Pulmonary artery endothelial cell (primary cell): ENCODE data around the gene SLC44A1. TPM values are rescaled to one million over a fixed set of nuclear protein-coding genes. Genes with fewer than 3 reads are reported as not detected.

Experiments
- DNase-seq: peaks from one replicate; pipeline ENCODE4 v3.0.0-alpha.2; 2011; ENCODE audit warnings: low read depth, low spot score
- total RNA-seq: library from RNA; depleted of rRNA; stranded (reverse); fragments of >200 nt; gene quantifications from 2 replicates; pipeline ENCODE4 v1.2.3, GENCODE V29; 2014

The SLC44A1 gene
- total RNA-seq, 1 donor from 2014 or later = 79.0 TPM

DNA sequence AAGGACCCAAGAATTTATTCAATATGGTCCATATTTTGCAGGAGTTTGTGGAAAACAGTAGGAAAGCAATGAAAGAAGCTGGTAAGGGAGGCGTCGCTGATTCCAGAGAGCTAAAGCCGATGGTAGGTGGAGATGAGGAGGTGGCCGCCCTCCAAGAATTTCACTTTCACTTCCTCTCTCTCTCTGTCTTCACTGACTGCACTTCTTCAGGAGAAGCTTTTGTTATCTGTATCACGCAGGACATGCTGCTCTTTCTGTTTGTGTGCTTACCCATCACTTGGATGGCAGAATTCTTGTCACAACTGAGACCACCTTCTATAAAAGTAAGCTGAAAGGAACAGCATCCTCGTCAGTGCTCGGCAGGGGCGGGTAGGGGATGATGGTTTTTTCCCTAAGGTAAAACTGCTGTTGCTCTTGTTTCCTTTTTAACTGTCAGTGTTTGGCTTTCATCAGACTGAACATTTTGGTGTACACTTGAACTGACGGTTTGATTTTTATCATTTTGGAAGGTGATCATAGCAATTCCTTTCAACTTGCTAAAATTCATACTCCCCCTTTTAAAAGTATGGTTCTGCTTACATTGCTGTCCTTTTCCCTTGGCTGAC lies 141.0 kb downstream of the SLC44A1 start:
- DNase-seq = no peak

DNA sequence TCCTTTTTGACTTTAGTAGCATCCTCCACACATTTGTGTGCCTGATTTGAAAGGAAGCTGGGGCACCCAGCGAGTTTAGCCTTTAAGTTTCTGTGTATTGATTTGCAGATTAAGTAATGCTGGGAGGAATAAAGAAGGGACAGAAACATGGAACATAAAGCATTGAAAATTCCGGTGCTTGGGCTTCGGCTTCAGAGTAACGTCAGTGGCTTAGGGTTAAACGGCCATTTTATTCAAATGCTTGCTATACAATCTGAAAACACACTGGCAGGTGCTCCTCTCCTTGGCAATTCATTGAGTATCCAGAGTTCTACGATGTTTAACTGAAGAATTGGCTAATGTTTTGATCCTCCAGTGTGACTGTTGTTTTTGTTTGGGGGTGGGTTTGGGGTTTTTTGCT lies 145.3 kb downstream of the SLC44A1 start:
- DNase-seq = no peak

DNA sequence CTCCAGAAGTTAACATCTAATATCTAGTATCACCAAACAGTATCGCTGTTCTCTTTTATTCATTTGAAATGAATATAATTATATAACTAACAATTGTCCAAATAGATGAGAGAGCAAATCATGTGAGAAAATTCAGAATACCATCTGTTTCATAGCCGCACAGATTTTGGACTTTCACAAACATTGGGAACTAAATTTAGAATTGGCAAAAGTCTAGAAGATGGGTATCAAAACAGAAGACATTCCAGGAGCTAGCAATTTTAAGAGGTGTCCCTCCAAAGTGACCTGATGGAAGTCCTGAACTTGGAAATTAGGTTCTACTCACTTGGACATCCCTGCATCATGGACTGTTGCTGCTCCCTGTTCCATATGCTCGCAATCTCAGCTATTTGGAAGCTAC lies 146.4 kb downstream of the SLC44A1 start:
- DNase-seq = no peak

DNA sequence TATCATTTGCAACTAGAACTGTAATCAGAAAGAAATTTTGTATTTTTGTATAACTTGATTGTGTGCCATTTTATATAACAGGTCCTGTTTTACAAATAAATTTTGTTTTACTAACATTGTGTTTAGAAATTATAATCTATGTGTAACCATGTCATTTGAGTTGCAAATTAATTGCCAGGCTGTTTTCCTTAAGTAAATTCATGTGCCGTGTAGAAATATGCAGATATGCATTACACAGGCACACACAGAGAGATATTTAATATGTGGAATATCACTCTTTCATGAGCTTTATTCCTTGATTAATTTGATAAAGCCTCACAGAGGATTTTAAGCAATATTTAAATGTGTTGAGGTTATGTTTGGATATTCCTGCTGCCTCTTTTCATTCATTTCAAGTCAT lies 146.8 kb downstream of the SLC44A1 start:
- no peak for DNase-seq

DNA sequence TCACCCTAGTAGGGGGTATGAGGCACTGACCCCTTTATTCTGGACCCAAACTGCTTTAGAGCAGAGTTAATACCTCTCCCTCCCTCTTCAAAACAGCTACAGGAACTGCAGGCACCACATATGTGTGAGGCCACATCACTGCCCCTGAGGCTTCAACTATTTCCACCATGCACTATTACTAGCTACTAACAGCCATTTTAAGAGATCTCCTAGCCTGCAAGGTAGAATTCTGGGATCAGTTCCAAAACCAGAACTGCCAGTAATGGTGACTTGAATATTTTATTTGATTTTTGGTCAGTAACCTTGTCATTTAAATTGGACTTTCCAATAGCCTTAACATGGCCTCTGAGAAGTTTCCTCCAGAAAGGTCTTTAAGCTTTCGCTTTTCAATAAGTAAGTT lies 148.1 kb downstream of the SLC44A1 start:
- no peak for DNase-seq

DNA sequence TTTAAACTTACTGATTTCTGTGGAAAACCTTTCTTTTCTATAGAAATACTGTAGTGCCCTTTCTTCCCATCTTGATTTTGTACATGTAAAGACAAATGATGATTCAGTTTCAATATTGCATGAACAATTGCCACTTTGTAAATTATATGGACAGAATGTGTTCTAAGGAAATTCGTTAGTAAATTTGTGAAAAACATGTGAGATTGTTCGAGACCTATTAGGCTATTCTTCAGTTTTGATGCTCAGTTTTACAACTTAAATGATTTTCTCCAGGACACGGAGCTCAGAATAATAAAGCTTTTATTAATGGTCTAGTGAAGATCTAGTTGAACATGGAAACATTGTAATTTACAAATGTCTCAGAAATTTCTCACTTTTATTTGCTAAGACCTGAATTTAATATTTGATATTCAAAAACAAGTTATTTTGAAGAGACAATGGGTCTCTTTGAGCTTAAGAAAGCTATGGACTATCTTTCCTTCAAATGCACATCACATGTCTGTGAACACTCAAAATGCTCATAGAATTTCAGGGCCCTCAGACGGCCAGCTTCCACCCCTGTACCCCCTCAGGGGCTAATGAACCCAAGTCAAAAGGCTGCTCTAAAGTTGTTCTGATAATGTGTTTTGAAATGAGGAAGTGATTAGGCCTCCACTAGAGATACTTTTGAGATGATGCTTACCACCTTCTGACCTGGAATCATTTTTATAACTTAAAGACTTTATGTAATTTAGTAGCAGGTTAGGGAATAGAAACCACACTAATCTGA lies 149.3 kb downstream of the SLC44A1 start:
- DNase-seq = no peak

DNA sequence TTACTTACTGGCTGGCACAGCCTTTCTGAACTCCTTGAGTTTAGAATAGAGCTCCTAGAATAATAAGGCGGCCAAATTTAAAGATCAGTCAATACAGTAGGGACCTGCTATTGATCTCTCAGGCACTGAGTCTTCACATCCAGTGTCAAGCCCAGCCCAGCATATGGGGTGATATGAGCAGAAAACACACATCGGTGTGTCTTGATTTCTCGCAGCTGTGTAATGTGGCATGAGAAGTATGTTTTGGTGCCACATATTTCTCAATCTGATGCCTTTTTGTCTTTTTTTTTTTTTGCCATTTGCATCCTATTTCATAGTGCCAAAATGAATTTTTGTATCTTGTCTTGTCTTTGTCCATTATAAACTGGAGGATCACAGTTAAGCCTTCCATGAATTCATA lies 152.0 kb downstream of the SLC44A1 start:
- DNase-seq = no peak

DNA sequence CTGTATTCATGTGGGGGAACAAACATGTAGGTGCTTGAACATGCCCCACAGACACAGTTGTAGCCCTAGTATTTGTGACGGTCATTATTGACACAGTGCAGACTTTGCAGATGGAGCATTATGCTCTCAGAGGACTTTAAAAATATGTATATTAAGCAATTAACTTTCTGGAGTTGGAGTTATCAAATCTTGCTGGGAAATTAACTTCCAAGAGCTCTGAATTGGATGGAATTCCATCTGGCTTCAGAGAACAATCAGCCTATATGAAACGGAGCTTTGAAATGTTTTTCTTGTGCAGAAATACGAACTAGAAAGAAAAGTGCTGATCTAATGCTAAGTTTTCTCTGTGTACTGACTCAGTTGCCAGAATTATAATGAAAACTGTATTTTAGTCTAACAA lies 152.4 kb downstream of the SLC44A1 start:
- no peak for DNase-seq

DNA sequence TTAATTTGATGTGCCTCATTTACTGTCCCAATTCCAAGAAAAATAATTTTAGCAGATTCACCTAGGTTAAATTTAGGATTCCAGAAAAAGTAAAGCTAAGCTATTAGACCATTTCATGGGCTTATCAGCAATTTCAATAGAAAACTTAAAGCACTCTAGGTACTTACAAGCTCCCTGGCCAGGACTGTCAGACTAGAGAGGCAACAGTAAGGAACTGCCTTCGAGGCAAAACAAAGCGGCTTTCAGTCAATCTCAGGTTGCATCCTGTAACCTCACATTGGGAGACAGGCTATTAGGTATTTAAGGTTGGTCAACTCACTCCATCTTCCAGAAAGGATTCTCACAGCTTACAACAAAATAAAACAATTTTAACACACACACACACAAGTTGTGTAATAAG lies 154.7 kb downstream of the SLC44A1 start:
- no peak for DNase-seq

DNA sequence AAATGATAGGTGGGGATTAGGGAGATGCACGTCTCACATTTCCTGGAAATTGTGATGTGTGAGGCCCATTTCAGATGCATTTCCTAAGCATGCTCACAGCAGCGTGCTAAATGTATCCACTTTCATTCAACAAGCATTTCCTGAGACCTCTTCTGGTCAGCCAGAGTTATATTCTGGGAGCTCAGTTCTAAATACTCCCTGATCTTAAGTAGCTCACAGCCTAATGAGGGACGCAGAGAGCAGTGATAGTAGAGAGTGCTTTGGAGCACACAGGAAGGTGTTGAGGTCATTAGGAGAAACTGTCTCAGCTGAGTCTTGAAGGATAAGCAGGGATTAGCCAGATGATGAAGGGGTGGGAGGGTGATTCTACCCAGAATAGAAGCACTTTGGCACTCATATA lies 157.2 kb downstream of the SLC44A1 start:
- no peak for DNase-seq

DNA sequence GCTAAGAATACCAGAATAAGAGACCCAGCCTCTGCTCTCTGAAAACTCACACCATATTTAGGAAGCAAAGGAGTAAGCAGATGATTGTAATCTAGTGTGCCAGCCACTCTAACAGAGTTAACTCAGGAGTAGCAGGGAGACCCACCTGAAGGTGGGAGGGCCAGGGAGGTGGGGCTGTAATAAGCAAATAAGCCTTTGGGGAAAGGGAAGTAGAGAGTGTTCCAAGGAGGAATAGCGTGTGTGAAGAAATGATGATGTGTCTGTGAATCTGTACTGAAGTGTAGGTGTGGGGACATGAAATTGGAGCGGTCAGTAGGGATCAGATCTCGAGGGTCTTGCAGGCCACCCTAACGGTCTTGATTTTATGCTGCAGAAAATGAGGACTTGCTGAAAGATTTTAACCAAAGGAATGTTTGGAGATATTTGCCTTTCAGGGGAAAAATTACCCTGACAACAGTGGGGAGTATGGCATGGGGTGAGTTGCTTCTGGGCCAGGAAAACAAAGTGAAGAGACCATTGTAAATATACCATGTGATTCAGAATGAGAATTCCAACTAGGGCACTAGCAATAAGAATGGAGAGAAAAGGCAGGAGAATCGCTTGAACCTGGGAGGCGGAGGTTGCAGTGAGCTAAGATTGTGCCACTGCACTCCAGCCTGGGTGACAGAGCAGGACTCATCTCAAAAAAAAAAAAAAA lies 159.2 kb downstream of the SLC44A1 start:
- DNase-seq = no peak

DNA sequence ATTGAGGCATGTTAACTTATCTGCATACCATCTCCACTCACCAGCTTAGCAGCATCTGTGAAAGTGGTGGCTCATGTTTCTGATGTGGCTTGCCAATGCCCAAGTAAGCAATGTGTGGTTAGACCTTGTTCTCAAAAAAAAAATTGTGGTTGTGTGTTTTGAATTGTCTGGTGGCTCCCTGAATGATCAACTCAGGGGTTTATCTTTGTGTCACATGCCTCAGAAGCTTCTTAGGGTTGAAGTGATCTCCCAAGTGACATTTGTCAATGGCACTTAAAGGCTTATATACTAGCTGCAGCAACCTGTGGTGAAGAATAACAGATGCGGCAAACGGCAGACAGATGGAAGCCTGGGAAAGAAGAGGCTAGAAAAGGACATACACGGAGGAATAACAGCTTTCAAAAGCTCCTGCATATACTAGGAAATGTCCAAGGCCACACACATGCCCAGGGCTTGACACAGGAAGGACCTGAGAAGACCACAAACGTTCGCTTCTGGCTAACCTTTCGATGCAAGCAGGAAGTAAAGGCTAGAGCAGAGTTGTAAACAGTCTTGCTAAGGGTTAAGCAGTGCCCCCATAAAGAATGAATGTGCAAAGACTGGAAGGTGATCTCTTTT lies 161.2 kb downstream of the SLC44A1 start:
- DNase-seq = no peak

DNA sequence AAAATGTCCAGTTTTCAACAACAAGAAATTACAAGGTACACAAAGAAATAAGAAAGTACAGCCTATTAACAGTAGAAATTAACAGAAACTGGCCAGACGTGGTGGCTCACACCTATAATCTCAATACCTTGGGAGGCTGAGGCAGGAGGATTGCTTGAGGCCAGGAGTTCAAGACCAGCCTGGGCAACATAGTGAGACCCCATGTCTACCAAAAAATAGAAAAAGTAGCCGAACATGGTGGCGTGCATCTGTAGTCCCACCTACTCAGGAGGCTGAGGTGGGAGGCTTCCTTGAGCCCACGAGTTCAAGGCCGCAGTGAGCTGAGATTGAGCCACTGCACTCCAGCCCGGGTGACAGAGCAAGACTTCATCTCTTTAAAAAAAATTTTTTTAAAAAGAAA lies 161.9 kb downstream of the SLC44A1 start:
- DNase-seq = no peak

DNA sequence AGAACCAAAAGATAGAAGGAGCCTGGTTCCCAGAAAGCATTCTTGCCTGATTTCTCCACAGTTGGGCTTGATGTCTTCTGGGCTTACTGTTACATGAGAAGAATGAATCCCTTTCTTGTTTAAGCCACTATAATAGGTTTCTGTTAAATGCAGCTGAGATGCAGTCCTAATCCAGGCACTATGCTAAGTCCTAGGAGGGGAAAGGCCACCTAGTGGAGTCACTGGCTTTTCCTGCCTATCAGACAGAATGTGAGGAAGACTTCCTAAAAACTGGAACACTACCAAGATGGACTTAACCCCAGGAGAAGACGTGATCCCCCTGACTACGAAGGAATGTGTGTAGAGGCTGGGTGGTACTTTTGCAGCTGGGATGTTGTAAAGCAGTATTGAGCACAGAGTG lies 169.1 kb downstream of the SLC44A1 start:
- no peak for DNase-seq

DNA sequence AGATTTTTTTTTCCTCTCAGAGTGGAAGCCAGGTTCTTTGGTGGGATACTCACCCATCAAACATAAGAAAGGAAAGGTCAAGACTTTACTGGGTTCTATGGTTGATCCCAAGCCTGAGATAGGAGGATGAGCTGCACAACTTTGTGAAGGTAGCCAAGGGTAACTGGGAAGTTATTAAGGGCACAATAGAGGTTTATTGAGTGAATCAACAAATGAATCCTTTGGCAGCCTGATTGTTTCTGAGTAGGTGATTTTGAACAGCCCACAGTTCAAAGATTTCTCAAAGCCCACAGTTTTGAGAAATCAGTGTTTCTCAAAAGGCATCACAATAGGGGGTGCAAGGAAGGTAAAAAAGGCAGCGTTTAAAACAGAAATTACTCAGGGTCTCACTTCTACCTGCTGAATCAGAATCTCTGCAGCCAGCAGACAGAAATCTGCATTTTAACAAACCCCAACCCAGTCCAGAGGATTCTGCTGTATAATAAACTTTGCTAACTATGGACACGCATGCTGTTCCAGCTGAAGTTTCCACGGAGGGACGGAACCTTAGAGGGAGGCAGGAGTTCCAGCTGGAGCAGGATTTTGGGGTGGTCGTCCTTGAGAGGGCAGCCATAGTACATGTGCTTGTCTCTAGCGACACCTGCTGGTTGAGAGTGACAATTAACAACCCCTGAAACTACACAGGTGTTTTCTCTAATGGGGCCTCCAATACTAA lies 170.7 kb downstream of the SLC44A1 start:
- DNase-seq = no peak

DNA sequence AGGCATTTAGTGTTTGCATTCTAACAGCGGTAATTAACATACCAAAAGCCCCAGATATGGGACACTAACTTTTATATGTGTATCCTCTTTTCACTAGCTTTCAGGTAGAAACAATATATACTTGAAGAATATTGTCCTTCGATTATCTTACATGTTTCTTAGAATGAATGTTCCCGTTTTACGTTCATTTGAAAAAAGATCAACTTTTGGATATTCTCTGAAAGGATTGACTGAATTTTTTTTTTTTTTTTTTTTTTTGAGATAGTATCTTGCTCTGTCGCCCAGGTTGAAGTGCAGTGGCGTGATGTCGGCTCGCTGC lies 171.2 kb downstream of the SLC44A1 start:
- DNase-seq = no peak

DNA sequence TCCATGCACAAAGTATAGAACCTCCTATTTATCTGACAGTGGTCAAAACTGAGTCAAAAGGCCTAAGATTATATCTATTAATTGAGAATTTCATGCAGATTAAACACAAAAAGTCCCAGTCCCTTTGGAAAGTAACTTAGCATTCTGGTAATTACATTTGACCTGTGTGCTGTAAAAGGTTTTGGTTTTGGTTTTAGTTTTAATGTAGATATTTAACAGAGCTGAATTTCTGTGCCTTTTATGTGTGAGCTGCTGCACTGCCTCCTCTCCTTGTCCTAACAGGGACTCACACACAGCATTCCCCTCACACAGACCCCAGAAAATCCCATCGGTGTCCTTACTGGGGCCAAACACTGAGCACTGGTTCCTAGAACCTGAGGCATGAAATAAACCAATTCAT lies 172.4 kb downstream of the SLC44A1 start:
- no peak for DNase-seq

DNA sequence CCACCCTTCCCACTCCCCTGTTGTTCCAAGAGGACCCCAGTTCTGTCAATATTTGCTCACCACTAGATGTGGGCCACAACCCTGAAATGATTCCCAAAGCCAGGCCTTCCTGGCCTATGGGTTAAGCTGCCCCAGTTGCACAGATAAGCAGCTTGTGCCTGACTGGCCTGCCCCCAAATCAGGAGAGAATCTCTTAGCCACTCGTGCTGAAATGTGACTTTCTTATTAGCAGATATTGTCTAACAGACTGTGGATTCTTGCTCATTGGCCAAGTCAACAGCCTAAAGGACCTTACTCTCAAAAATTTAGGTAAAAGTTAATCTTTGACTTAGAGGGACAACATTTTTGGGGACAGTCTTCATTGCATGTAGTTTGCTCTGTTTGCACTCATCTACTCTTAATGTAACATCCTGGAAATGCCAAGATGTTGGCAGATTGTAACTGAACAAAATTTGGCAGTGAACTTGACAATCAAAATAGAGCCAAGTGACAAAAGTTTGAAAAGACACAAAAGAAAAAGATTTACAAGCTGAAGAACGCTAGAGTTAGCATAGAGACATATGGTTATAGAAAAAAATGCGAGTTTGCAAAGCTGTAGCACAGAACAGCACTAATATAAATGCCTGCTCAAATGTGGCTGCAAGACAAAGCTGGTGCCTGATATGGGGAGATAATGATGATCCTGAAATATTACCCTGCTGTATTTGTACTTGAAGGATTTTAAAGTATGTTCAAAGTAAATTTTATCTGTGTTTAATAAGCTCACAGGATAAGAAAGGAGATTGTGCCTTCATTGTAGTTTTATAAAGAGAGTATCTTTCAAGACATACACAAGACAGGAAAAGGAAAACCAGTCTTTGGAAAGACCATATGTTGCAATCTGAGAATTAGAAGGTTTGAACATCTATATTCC lies 174.4 kb downstream of the SLC44A1 start:
- no peak for DNase-seq

DNA sequence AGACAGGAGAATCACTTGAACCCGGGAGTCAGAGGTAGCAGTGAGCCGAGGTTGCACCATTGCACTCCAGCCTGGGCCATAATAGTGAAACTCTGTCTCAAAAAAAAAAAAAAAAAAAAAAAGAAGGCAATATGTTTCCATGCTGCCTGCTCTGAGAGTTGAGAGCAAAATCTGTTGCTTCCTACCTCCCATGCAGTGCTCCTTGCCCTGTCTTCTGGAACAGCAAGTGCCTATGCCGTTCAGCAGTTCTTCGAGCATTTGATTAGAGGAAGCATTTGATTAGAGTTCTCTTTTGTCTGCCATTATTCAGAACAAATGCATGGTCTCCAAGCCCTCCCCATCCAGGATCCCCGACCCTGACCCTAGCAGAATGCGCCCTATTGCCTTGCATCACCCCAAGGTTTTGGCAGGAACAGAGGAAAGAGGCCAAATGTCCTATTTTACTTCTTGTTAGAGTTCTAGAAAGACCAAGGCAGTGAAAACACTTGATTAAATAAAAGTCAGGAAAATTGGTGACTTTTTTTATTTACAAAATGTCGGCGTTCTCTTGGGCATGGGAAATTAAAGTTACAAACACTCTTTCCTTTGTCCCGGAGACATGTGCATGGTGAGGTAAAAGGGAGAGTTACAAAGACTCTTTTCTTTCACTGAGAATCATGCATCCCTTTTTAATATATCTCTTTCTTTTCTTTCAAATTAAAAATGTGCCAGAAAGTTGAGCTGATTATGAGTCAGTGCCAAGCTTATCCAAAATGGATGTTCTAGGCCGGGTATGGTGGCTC lies 175.6 kb downstream of the SLC44A1 start:
- no peak for DNase-seq

DNA sequence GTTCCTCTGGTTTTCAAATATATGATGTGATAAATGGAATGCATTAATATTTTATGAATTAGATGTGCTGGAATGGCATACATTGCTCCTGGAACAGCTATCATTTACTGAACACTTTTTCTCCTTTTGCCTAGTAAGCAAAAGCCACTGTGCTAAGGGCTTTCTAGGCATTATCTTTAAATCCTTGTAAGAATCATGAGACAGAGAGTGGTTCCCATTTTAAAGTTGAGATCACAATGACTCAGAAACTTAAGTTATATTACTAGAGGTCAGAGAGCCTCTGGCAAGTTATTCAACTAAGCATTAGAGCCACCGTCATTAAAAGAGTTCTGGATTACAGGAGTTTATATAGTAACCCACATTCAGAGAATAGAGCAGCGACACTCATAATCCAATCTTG lies 176.7 kb downstream of the SLC44A1 start:
- DNase-seq = no peak
